HG03097 (cell line): Measurements from ENCODE around the gene ATRIP.

Source experiments
- ATAC-seq: cut with Tn5 transposase; IDR thresholded peaks from one replicate; pipeline ENCODE4 v1.9.1; 2021; ENCODE audit not compliant: unreplicated experiment, low FRiP score

Gene ATRIP

DNA sequence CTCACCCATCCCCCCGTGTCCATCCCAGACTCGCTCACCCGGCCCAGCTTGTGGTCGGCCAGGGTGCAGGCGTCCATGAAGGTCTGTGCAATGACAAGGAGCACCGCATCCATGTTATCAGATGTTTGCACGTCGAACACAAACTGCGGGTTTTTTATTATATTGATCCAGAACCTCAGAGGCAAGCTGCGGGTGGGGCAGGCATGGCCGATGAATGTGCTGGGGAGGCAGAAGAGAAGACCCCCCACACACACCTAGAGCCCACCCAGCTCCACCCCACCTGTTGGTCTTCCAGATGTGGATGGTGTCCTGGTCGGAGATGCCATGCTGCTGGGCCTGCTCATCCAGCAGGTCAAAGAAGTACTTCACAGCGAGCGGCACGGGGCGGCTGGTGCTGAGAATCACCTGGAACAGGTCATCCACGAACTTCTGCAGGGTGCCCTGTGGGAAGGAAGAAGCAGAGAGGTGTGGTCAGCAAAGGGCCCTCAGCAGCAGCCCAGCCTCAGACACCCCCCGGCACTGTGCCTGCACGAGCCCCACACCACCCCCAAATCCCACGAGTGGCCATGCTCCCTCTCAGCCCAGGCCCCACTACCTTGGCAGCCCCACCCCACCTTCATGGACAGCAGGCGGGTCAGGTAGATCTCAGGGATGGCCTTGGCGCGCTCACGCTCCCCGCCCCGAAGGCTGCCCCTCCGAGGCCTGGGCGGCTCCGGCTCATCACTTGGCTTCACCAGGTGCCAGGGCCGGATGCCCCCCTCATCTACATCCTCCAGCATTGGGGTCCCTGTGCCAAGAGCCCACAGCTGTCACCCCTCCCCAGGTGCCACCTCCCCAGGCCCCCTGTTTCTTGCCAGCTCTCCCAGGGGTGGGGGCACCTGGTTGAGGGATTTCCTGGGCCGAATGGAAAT lies 37.0 kb upstream of the ATRIP start:
- no peak for ATAC-seq

DNA sequence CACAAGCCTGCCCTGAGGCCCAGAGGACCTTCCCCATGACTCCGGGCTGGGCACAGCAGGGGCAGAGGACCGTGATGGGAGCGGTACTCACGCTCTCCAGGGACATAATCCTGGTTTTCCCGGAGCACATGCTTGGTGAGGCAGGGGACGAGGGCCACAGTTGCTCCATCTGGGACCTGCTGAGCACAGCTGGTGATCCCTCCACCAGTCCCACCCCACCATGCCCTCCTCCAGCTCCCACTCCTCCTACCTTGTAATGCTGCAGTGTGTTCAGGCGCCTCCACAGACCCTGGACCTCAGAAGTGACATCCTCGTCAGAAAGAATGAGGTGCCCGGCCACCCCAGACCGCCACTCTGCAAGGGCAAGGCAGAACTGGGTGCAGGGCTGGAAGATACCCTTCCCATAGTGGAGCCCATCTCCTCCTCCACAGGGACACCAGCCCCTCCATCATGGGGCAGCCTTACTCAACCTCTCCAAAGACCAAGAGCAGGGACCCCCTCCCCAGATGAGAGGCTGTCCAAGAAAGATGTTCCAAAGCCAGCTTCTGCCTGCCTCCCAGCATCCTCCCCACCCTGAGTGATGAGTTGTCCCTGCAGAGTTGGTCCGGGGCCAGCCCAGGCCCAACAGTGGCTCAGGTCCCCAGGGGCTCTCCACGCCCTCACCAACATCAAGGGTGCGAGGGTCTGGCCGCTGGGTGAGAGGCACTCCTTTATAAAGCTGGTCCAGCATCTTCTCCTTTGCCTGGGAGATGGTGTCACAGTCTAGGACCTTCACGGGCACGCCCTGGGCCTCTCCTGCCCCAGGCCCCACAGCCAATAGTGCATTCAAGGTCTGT lies 36.1 kb upstream of the ATRIP start:
- ATAC-seq = no peak

DNA sequence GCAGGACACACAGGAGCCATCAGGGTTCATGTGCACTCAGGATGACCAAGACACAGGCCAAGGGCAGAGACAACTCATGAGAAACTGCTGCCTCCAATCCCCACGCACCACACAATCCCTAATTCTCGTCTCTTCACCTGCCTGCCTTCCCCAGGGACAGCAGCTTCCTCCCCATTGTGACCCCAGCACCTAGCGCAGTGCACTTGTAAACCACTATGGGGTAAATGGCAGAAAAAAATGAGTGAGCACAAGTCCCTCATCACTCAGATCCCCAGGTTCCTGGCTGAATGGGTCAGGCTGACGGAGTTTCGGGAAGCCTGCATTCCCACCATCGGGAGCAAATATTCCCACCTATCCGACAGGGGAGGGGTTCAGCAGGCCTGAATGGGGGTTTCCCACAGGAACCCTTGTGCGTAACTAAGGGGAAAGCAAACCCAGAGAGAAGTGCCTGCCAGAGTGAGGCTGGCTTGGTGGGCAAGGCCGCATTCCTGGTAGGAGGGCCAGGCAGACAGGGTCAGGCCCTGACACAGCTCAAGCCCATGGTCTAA lies 35.4 kb upstream of the ATRIP start:
- no peak for ATAC-seq

DNA sequence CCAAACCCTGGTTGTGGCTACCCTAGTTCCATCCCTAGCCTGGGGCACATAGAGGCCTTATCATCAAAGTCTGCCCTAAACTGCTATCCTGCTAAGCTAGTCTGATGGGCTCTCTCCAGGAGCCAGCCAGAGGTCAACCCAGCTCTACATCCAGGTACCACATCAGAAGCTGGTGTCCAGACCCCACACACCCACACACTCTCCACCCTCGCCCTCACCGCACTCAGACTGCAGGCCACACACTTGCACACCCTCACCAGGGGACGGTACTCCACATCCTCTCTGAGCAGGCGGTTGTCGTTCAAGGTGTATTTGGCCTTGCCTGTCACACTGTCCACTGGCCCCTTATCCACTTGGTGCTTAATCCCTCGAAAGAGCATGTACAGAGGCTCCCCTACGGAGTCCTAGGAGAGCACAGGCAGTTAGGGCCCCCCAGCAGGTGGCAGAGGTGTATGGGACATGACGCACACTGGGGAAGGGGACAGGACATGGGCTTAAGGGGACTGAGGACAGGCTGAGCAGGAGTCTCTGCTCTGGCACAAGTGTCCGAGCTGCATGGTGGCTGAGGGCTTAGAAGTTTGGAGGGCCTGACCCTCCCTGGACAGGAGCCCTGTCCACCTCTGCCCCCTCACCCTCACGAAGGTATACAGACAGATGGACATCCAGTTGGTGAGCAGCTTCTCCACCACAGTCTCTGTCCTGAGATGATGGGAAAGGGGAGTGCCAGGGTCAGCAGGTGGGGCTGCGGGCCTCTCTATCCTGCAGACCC lies 34.7 kb upstream of the ATRIP start:
- ATAC-seq = no peak

DNA sequence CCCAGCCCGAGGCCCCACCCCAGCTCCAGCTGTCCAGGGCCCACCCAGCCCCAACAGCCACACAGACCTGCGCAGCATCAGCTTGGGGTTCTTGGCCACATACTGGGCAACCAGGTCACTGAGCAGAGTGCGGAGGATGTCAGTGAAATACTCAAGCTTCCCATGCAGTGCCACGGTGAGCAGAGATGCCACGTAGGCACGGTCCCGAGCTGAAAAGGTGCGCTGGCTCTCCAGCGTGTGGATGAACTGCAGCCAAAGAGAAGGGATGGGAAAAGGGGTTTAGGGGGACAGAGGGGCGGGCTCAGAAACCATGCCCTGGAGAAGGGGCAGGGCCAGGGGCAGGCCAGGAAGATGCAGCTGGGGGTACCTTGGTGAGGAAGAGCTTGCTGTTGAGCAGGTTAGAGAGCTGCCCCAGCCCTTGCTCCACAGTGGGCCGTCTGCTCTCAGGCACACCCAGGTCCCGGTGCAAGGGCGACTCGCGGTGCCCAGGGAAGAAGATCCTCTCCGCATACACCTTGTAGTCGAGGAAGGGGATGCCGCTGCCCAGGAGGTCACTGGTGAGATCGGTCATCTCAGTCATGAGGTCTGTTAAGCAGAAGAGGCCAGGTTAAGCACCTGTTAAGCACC lies 34.0 kb upstream of the ATRIP start:
- no peak for ATAC-seq

DNA sequence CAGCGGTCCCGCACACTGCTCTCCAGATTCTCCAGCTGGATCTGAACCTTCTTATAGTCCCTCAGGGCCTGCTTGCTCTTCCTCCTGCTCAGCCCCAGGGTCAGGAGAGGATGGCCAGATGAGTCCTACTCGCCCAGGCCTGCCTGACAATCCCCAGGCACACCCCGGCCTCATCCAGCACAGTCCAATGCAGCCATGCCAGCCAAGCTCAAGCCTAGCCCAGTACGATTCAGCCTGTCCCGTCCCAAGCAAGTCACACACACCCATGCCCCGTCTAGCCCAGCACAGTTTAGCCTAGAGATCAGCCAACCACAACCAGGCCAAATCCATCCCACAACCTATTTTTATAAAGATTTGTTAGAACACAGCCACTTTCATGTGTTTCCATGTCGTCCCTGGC lies 33.5 kb upstream of the ATRIP start:
- ATAC-seq = no peak

DNA sequence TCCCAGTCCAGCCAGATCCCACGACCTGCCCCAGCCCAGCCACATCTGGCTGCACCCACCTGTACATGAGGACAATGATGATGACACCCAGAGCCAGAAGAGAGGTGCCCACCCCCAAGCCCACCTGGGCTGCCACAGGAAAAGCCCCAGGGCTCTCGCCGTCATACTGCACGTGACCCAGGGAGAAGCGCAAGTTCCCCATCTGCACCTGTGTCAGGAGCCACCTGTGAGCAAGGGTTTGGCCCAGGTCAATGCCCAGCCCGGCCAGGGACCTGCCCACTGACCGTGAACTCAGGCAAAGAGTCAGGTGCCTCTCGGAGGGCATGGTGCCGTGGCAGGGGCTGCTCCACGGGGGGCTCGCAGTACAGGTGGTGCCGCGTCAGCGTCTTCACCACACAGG lies 32.9 kb upstream of the ATRIP start:
- ATAC-seq = no peak

DNA sequence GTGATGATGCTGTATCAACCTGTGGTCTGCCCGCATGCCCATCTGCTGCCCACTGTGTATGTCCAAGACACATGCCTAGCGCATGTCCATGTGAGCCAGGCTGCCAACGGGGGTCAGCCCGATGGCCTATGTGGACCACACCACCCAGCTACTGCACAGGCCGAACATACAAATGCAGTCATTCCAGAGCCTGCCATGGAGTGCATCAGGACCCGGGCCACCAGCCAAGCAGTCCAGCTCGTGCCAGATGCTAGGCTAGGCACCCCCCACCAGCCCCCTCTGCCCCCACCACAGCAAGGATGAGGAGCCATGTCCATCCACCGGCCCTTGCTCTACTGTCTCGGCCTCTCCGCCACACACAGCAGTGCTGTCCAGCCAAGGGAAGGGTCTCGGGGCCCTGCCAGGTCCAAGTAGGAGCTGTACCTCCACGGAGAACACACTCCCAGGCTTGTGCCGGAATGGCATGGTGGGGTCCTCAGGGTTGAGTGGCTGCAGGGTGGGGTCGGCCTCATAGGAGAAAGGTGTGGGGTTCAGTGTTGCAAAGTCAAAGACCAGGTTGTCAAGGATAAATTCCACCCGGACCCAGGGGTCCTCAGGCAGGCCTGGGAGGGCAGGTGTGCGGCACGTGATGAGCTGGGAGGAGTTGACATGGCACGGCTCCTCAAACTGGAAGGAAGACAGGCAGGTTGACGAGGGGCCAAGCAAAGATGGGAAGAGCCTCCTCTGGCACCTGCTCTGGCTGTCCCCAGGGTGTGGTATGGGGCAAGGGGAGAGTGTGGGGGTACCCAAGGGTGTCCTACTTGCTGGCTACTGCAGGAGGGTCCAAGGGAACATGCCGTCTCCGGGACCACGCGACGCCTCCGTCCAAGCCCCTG lies 31.9 kb upstream of the ATRIP start:
- no peak for ATAC-seq

DNA sequence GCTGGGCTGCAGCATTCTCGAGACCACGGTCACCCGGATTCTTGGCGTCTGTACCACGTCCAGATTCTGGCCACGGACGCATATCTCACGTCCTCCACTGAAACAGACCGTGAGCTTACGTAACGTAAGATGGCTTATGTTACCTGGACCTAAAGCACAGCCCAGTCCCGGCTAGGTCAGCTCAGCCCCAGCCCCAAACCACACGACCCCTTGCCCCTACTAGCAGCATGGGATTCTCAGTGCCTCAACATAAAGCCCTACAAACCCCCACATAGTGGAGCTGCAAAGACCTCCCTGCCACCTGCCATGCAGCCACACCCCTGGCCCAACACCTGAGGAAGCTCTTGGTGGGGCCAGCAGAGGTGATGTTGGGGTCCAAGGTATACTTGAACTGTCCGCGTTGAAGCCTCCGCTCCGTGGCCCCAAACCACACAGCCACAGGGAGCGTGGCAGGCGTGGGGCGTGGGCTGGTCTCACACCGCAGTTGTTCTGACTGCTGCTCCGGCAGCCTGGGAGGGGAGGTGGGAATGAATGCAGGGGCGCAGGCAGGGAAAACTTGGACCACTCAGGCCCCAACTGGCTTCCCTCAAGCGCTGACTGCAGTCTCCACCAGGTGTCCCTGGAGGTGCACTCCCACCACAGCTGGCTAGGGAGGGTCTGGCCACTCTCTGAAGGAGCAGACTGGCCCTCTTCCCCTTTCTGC lies 31.1 kb upstream of the ATRIP start:
- ATAC-seq = no peak

DNA sequence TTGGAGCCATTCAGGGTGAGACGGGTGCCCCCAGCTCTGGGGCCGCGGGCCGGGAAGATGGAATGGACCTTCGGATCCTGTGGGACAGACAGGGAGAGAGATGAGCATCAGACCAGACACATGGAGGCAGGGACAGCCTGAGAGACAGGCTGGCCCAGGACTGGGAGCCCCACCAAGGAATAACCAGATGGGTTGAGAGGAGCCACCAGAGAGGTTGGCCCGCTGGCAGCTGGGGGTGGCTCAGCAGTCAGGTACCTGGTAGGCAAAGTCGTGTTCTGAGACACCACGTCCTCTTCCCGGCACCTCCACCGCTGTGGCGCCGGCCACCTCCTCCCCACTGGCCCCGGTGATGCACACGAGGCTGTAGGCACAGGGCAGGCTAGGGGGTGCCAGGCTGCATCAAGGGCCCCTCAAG lies 30.4 kb upstream of the ATRIP start:
- no peak for ATAC-seq

DNA sequence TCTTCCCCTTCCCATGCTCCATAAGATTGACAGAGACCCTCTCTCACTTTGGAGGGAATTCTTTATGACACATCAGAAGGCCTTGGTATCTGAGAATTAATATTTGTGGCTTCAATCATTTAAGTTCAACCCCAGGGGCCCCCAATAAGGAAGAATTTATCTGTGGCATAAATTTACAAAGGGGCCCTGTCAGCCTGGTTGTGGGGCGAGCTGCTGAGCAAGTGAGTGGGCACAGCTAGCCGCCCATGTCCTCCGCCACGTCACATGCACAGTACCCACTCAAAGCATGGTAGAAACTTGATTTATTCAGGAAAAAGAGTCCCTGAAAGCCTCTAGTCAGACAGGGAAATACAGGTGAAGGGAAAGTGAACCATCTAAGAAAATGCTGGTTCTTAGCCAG lies 30.0 kb upstream of the ATRIP start:
- ATAC-seq = no peak

DNA sequence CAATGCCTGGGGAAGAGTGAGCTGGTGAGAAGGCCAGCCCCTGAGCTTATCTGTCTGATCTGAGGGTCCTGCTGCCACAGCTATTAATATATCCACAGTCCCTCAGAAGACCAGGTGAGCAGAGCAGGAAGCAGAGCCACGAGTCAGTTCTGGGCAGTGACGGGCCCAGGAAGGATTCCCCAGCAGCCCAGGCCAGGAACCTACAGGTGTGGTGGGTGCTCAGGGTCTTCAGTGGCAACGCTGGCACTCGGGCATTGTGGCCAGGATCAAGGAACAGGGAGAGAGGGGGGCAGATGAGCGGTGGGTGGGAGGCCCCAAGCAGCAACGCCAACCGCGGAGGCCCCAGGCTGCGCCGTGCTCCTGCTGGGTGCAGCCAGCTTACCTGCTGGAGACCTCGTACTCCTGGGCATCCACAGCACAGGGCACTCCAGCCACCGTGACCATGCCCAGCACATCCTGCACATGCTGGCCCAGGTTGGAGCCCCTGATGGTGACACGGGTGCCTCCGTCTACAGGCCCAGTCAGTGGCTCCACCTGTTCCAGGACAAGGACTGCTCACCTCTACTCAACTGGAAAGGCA lies 28.9 kb upstream of the ATRIP start:
- no peak for ATAC-seq

DNA sequence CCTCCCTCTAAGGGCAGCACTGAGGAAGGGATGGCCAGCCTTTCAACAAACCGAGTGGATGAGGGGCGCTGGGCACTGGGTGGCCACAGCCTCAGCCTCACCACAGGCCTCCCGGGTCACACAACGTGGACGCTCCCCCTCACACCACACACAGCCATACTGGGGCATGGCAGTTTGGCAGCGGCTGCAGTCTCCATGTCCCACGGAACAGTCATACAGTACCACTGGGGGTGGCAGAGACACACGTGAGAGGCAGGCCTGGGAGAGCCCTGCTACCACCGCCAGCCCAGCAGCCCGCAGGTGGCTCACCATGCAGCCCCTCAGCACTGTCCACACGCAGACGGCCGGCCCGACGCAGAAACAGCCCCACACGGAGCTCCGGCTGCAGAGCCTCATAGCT lies 28.4 kb upstream of the ATRIP start:
- no peak for ATAC-seq

DNA sequence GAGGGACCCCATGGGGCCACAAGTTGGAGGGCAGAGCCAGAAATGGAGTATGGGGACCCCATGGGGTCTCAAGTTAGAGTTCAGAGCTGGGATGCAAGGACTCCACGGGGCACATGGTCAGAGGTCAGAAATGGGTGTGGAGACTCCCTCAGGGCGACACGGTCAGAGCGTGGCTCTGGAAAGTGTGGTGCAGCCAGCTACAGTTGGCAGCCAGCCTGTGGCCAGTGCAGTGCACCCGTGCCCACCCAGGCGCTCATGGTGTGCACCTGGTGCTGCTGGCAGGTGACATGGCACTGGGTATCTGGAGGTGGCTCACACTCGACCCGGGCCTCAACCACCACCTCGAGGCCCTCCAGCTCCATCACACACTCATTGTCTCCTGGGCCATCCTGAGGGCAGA lies 27.9 kb upstream of the ATRIP start:
- no peak for ATAC-seq

DNA sequence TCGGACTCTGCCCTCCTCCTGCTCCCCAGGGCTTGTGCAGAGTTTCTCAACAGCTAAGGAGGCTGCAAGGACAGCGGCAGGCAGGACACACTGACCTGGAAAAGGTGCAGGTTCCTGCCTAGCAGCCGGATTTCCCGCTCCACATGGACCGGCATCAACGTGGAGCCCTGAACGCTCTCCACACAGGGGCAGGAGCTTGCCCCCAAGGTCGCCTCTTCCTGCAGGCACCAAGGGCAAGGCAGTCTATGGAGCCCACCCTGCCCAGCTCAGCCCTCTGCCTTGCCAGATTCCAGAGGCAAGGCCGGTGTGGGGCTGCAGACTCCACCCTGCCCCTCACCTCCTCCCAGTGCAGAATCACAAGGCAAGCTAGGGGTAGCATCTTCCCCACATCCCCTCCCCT lies 27.4 kb upstream of the ATRIP start:
- no peak for ATAC-seq

DNA sequence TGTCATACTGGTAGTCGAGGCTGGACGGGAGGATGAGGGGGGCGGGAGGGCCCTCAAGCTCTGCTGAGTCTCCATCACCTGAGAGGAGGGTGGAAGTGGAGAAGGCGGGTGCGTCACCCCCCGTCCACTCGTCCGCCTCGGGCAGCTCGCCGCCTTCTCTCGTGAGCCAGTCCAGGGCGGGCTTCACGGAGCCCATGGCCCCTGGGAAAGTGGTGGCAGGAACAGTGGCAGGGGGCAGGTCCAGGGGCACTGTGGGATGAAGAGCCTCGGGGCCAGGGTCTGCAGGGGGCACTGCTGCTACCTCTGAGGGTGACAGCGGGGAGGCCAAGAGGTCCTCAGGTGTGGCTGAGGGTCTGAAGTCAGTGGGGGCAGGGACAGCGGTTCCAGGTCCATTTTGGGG lies 26.9 kb upstream of the ATRIP start:
- ATAC-seq = no peak

DNA sequence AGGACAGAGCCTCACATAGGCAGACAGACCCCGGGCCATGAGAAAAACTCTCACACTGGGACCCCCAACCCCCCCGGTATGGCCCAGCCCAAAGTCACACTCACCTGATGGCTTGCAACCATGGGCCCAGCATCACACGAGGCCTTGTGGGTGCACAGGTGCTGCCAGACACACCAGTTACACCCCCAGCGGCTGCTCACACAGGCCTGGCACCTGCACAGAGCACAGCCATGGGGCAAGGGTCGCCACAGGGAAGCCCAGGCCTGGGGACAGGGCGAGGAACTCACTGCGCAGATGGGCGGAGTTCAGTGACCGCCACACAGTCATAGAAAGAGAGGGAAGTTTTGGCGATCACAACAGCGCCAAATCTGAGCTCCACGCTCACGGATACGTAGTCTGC lies 26.0 kb upstream of the ATRIP start:
- no peak for ATAC-seq

DNA sequence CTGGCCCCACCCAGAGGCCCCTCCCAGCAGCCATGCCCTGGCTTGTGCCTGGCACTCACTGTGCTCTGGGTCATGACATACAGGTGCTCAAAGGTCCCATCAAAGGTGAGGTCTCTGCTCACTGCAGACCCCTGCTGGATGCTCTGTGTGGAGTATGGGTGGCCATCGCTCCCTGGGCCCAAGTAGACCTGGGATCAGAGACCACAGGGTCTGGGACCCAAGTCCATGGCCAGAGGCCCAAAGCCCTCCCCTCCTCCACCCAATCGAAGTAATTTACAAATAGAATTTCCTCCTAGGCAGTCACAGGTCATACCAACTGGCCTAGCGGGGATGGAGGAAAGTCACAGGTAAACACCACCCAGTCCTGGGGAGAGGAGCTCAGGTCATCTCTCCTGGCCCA lies 24.3 kb upstream of the ATRIP start:
- no peak for ATAC-seq
